Activated effector memory CD4-positive, alpha-beta T cell treated with anti-CD3 and anti-CD28 coated beads, Interleukin-2, amount 50 U/mL, for 16 hours (primary cell): ENCODE measurements around the gene HECTD3.
"Not testable (repeated sequence)": the region's sequence is repeated elsewhere in the genome, so short reads cannot be mapped to it uniquely, and the experiment has no call there.

Experiments
- DNase-seq: peaks from one replicate; pipeline ENCODE4 v3.0.0-alpha.2; 2020

The HECTD3 gene

DNA sequence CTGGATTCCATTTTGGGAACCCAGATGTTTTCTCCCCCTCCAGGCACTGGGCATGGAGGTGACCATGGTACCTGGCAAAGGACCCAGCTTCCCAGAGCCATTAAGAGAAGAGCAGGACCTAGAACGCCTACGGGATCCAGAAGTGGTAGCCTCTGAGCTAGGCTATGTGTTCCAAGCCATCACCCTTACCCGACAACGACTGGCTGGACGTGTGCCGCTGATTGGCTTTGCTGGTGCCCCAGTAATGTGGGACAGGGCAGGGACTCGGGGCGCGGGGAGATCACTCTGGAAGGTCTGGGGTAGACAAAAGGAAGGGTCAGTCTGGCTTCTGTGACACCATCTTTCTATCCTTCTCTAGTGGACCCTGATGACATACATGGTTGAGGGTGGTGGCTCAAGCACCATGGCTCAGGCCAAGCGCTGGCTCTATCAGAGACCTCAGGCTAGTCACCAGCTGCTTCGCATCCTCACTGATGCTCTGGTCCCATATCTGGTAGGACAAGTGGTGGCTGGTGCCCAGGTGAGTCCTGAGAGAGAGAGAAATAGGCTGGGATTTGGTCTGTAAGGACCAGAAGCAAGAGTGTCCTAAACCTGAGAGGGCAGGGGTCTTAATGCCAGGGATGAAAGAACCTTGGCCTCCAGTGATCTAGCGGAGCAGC is 2.6 kb upstream of the HECTD3 start:
- no peak for DNase-seq

DNA sequence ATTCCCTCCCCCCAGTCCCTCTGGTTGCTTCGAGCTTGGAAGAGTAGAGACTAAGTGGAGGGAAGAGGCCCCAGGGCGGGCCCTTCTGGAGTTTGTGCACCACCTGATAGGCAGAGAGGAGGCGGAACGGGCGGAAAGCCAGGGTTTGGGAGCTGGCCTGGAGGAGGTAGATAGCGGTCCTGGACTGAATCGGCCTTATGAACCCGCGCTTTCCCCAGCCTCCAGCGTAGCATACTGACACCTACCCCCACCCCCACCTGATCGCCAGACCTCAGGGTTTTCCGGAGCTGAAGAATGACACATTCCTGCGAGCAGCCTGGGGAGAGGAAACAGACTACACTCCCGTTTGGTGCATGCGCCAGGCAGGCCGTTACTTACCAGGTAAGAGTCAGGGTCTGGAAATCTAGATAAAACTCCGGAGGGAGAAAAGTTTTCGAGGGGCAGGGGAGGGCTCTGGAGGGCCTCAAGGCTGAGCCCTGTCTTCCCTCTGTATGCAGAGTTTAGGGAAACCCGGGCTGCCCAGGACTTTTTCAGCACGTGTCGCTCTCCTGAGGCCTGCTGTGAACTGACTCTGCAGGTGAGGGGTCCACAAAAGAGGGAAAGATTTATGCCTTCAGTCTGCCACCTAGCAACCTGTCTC is 1.6 kb upstream of the HECTD3 start:
- DNase-seq = peak; percentile 73

DNA sequence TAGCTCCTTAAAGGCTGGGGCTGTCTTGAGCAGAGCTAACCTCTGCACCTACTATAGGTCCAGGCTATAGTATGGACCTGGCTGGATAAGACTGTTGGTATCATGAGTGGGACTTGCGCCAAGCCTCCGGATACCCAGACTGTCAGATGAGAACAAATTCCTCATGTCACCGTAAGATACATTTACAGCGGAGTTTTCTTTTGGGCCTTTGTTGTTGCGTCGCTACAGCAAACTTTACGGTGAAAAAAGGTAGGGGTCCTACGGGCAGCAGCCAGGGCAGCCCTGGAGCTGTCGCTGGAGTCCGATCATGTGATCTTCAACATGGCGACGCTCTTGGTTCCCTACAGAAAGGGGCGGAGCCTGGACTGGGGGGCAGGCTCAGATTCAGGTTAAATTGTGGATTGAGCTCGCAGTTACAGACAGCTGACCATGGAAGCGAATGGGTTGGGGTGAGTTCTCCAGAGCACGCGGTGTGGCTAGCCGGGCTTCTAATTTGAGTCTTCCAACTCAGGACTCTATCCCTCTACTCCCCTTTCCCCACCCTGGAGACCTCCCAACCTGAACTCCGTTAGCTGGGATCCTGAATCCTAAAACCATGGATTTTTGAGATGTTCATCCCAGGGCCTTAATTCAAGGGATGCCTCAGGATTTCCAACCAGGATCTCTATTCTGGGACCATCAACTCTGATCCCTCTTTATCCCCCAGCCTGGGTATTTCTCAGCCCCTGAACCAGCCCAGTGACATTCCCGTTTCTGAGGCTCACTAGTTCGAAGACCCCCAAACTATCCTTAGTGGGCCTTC is 914 bp upstream of the HECTD3 start, which contains the start of gene UROD:
TSS of gene UROD (plus strand) at position 418 of the 802 bp plus-strand sequence. CDS start at position 430, 12 bp downstream.
- peak; percentile 96 for DNase-seq

DNA sequence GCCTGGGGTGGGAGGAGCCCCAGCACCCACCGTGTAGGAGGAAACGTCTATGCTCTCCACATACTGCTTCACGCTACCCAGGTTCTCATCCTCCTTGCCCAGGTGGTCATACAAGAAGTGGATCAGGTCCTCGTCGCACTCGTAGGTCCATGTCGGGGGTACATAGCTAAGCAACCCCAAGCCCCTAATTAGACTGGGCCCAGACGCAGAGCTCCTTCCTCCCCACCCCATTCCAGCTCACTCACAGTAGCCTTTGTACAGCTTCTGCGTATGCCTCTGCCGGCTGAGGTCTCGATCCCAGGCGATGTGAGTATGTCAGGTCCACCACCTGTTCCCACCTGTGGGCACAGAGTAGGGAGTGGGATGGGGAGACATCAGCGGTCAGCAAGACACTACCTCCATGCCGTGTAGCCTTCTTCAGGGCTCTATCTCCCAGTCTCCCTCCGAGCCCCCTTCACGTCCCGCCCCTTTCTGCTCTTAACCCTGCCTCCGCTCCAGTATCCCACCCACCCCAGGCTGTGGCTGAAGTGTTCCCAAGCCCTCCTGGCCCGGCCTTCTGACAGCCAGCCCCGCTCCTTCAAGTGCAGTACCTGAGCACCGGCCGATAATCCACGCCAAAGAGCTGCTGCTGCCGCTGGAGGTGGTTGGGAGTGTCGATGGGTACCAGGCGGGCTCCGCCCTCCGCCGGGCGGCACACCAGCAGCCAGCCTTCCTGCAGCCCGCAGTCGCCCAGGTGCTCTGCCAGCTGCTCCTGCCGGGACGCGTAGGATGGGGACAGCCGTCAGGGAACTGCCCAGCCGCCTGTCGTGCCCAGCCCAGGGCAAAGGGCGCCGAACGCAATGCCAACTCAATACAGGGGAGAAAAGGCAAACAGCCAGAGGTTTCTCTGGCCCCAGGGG is 919 bp downstream of the HECTD3 start:
- peak; percentile 78 for DNase-seq

DNA sequence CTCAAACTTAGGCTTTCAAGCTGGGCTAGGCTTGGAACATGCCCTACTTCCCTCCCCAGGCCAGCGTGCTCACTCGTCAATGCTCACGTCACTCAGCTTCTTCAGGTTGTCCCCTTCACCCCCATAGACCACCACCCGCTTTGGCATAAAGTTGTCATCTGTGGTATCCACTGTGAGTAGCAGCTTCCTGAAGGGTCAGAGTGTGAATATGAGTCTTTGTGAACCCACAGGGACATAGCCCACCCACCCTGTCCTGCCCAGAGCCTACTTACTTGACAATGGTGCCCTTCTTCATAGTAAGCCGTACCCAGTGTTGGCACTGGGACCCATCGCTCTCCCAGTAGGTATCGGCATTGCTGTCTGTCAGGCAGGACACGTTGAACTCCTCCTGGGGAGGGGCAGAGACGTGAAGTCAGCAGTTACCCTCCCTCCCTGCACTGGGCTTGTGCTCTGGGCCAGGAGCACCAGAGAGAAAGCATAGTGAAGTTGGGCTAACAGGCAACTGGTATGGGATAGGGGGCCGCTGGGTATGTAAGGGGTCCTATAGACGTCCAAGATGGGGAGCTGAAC is 1.7 kb downstream of the HECTD3 start:
- DNase-seq = no peak

DNA sequence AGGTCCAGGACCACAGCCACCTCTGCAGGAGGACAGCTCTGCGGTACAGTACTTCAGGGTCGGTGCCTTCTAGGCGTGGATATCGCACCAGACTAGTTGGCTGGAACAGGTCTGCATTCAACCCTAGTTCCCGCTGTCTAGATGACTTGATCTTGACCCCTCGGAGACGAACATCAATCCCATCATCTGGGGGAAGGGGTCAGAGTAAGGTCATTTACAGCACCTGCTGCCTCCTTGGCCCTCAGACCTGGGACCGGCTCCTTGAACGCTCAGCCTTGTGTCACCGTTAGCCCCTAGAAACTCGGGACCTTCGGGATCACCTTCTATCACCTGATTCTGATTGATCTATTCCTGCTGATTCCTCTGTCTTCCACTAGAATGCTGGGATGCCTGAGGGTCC is 2.6 kb downstream of the HECTD3 start:
- DNase-seq = peak; percentile 31

DNA sequence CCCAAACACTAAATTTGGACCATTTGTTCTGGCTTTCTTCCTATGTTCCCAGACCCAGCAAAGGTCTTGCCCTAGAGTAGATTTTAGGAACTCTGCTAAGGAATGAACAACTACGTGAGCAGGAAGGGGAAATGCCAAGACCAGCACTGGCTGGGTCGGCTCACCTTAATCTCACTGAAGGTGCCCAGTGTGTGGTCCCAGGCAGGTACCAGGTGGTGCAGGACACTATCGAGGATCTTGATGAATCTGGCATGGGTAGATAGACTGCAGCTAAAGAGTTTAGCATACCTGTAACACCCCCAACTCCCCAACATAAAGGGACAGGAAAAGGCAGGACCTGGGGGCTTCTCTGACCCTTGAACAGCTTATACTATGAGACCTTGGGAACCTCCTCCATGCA is 3.0 kb downstream of the HECTD3 start:
- peak; percentile 51 for DNase-seq

DNA sequence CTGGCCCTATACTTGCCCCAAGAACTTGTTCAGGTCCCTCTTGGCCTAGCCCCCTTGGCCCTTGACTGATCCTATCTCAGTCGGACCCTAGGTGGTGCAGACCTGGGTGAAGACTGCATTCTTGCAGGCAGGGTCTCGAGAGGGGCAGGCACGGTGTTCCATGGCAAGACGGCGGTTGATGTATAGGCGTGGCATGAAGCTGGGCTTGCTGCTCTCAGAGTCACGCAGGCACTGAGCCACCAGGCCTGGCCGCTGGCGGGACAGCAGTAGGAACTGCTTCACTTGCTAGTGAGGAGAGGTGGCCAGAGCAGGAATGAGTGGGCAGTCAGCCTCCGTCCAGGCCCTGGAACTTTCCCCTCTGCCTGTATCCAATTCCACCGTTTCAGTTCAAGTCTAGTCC is 3.8 kb downstream of the HECTD3 start:
- DNase-seq = peak; percentile 38

DNA sequence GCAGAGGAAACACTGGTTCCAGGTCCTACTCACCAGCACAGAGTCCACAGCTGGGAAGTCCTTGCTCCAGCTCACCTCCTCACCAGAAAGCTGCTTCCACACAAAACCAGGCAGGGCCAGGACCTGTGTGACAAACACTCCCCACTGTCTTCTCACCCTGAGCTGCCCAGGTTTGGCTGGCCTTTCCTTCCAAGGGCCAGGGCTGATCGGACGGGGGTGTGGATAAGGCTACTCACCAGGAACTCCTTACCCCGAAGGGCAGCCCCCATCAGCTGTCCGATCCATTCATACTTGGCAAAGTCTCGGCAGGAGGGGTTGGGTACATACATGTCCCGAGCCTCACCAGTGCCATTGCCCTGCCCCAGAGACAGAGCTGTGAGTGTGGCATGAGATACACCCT is 5.4 kb downstream of the HECTD3 start:
- peak; percentile 51 for DNase-seq

DNA sequence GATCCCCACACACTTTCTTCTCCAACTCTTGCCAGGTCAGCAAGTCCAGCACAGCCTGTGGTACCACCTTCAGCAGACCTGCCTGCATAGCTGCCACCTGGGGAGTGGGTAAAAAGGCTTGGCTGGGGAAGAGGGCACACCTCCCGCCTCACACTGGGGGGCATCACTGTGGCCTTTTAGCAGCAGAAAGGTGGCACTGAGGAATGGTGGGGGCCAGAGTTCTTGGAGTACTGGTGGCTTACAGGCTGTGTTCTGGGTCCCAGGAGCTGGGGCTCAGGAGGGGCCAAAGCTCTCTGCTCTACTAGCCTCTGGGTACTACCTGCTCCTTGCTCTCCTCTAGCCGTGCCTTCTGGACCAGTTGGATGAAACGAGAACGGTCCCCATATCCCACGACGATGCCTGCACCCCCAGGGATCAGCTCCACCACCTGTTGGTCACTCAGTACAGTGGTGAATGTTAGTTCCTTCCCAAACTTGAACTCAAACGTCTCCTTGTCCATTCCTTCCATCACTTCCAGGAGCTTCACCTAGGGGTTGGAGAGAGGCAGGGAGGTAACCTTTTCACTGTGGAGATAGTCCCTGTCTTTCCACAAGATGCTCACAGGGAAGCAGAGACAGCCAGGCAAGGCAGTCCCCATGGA is 6.7 kb downstream of the HECTD3 start:
- DNase-seq = peak; percentile 22

DNA sequence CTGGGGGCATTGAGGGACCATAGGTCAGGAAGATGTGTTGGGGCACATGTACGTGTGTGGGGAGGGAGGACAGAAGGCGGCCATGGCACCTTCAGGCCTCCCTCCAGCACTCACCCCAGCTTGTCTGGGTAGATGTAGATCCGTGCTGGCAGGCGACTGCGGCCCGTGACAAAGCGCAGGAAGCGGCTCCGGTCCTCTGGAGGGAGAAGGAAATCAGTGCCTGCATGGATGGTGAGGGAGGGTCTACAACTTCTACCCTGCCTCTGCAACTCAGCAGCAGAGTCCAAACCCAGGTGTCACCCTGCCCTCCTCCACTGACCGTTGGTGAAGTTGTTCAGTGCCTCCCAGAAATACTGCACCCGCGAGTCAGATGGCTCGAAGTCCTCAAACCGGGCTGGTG is 7.4 kb downstream of the HECTD3 start:
- peak; percentile 58 for DNase-seq

DNA sequence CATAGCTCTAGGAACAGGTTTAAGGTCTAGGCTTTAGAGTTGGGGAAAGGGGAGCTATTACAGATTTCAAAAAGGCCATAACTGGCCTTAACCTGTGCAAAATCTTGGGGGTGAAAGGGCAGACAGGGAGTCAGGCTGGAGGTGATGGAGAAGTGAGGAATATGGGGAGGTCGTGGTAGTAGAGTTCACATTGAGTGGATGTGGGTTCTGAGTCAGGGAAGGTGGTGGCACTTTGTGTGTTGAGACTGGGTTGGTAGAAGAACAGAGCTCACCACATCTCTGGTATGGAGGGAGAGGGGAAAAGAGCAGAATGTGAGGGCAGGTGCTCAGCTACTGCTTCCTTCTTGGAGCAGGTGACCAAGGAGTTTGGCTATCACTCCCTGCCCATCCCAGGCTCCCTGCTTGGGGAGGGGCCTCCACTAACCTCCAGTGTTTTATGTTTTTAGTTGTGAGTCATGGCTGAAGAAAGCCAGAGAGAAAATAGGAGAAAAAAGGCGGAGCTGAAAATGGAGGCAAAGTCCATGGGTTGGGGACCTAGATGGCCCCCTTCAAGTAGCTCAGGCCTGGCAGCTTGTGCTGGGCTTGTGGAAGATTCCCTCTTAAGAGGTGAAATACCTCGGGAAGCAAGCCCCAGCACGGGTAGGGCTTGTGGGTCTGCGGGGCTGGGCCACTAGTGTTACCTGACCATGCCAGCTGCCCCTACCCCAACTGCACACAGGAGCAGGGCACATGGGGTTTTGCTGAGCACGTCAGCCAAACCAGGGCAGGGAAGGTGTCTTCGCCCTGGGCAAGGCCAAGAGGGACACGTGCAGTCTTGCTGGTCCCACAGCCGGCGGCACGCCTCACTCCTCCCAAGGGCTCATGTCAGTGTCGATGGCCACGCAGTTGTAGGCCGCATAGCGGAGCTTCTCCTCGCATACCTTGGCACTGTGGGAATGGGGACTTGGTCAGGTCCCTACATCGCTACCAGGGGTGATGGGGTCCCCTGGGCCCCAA is 8.2 kb downstream of the HECTD3 start:
- DNase-seq = peak; percentile 59

DNA sequence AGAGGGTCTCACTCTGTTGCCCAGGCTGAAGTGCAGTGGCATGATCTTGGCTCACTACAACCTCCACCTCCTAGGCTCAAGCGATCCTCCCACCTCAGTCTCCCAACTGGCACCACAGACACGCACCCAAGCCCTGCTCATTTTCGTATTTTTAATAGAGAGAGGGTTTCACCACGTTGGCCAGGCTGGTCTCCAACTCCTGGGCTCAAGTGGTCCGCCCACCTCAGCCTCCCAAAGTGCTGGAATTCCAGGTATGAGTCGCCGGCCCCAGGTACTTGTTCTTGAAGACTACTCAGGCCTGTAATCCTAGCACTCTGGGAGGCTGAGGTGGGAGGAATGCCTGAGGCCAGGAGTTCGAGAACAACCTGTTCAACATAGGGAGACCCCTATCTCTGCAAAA is 9.5 kb downstream of the HECTD3 start:
- not testable (repeated sequence) for DNase-seq

DNA sequence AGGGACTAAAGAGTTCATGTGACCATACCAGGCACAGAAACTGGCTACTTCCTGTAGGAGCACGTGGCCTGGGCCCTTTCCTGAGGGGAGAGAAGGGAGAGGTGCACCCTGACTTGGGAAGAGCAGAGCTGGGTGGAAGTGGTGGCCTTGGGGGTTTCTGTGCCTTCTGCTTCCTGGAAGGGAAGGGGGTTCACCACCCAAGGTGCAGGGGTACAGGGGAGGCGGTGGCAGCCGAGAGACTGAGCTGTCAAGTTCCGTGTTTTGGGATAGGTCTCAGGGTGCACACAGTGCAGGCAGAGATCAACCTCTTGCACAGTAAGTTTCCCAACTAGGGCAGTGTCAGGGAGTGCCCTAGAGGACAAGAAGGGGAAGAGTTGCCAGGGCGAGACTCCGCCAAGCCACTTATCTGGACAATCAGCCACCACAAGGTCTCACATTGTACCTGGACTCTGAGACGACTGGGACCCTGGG is 10.1 kb downstream of the HECTD3 start:
- DNase-seq = peak; percentile 27

DNA sequence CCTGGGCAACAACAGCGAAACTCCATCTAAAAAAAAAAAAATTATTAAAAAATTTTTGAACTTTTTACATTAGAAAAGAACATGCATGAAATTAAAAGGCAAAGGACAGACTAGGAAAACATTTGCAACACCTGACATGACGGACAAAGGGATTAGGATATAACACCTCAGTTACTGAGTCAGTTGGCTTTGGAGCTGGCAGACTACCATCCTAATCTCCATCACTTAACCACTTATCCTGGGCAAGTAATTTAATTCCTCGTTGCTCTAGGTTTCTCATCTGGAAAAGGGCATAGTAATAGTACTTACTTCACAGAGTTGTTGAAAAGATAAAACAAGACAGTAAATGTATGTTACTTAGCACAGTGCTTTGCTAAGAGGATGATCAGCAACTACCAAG is 11.9 kb downstream of the HECTD3 start:
- DNase-seq = no peak

DNA sequence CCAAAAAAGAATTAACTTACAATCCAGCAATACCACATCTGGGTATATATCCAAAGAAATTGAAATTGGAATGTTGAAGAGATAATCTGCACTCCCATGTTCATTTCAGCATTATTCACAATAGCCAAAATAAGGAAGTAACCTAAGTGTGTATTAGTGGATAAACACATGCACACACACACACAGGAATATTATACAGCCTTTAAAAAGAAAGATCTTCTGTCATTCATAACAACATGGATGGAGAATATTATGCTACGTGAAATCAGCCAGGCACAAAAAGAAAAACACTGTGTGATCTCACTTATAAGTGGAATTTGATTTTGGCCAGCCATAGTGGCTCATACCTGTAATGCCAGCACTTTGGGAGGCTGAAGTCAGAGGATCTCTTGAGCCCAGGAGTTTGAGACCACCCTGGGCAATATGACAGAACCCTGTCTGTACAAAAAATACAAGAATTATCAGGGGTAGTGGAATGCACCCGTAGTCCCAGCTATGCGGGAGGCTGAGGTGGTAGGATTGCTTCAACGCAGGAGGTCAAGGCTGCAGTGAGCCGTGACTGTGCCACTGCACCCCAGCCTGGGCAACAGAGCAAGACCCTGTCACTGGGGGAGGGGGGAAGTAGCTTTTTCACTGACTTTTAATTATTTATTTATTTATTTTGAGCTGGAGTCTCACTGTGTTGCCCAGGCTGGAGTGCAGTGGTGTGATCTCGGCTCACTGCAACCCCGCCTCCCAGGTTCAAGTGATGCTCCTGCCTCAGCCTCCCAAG is 15.5 kb downstream of the HECTD3 start:
- no peak for DNase-seq

DNA sequence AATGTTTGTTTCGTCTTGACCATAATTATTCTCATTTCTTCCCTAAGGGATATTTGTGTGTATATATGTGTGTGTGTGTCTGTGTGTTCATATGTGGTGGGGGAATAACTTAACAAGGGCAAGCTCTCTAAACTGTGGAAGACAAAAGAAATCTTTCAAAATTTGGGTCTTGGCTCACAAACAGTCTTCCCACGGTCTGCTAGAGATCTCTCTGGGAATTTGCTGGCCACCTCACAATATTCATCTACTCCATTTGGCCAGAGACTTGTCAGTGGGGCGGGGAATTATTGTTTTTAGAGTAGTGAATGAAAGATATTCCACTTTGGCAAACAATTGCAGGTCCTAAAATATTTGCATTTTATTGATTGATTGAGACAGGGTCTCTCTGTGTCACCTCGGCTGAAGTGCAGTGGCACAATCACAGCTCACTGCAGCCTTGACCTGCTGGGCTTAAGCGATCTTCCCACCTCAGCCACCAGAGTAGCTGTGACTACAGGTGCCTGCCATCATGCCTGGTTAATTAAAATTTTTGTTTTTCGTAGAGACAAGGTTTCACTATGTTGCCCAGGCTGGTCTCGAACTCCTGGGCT is 16.7 kb downstream of the HECTD3 start:
- DNase-seq = no peak

DNA sequence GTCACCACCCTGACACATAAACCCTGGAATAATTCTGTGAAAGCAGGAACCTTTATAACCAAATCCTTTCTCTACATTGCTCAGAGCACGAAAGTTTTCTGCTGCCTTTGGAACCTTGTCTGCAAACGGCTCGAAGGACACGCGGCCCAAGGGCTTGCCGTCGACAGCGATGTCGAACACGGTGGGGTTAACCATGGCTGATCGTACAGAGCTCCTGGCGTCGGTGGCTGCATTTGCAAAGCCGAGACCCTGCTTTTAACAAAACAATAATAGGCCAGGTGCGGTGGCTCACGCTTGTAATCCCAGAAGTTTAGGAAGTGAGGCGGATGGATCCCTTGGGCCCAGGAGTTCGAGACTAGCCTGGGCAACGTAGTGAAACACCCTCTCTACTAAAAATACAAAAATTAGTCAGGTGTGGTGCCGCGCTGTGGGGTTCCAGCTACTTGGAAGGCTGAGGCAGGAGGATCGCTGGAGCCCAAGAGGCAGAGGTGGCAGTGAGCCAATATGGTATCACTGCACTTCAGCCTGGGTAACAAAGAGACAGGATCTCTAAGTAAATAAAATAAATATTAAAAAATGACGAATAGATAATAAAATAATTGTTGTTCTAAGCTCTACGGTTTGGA is 22.5 kb downstream of the HECTD3 start:
- no peak for DNase-seq
